Stimulated activated CD8-positive, alpha-beta memory T cell treated with anti-CD3 and anti-CD28 coated beads, Interleukin-15, amount 100 ng/mL, for 4 hours (primary cell): Measurements from ENCODE around the gene SRRM4.

Experiments
- DNase-seq, 2 donors: peaks; one replicate each; pipeline ENCODE4 v3.0.0-alpha.2; 2020; ENCODE audit warnings: low read depth in 2 of 2

The SRRM4 gene

GRCh38 chr12:119202544-119202943, 221.2 kb downstream of the SRRM4 start:
- no peak for DNase-seq

- DNase-seq, result no peak
These were observed 222.8 kb downstream of the SRRM4 start for GRCh38 chr12:119204131-119204530.

- no peak for DNase-seq
These were observed 223.4 kb downstream of the SRRM4 start for GRCh38 chr12:119204671-119205285.

- no peak for DNase-seq
These were observed 225.2 kb downstream of the SRRM4 start for GRCh38 chr12:119206348-119207062.

- DNase-seq, result no peak
These were observed 225.8 kb downstream of the SRRM4 start for GRCh38 chr12:119207063-119207560.

GRCh38 chr12:119208626-119209061, 227.3 kb downstream of the SRRM4 start:
- no peak for DNase-seq

GRCh38 chr12:119211884-119212283, 230.5 kb downstream of the SRRM4 start:
- no peak for DNase-seq
